Neural progenitor cell (in vitro differentiated cells): Measurements from ENCODE around the gene MCM8.

Experiments used
- CTCF ChIP-seq: fragments of 200-600 bp; sonication (generic); IDR thresholded peaks from 2 replicates; pipeline ENCODE4 v1.5.1; 2017; ENCODE audit warnings: antibody characterized with exemption, mild to moderate bottlenecking
- EZH2 ChIP-seq: fragments of 200-600 bp; sonication (generic); IDR thresholded peaks from 2 replicates; pipeline ENCODE4 v1.6.1; 2017; ENCODE audit warnings: antibody characterized with exemption, mild to moderate bottlenecking, moderate library complexity
- EZH2phosphoT487 ChIP-seq: fragments of 200-600 bp; sonication (generic); IDR thresholded peaks from 2 replicates; pipeline ENCODE4 v1.6.1; 2017; ENCODE audit warnings: antibody characterized with exemption

GRCh38 chr20:5999783-6000182 is 49.3 kb downstream of the MCM8 start:
- no peak for TF ChIP-seq CTCF
- no peak for TF ChIP-seq EZH2
- no peak for TF ChIP-seq EZH2phosphoT487
